DMS53 treated with DMSO at 0.1 percent for 48 hours (cell line): Measurements from ENCODE around the gene TRPV3.
A peak's percentile ranks its signal among the peaks of the same experiment; 100 is the strongest.
"Not testable (repeated sequence)": the region's sequence is repeated elsewhere in the genome, so short reads cannot be mapped to it uniquely, and the experiment has no call there.

ENCODE experiments used
- DNase-seq: peaks from one replicate; lab custom pipeline; 2025; ENCODE audit not compliant: unreplicated experiment; lab: John Stamatoyannopoulos, UW

Gene TRPV3

GRCh38 chr17:3557768-3558583, at the start of gene TRPV3:
TSS of gene TRPV3 (minus strand) at chr17:3557812. CDS start at chr17:3554850, 2,962 bp downstream.
- DNase-seq = peak; percentile 60

- DNase-seq = no peak
Observed at GRCh38 chr17:3603870-3604259, 46.3 kb upstream of the TRPV3 start.

DNA sequence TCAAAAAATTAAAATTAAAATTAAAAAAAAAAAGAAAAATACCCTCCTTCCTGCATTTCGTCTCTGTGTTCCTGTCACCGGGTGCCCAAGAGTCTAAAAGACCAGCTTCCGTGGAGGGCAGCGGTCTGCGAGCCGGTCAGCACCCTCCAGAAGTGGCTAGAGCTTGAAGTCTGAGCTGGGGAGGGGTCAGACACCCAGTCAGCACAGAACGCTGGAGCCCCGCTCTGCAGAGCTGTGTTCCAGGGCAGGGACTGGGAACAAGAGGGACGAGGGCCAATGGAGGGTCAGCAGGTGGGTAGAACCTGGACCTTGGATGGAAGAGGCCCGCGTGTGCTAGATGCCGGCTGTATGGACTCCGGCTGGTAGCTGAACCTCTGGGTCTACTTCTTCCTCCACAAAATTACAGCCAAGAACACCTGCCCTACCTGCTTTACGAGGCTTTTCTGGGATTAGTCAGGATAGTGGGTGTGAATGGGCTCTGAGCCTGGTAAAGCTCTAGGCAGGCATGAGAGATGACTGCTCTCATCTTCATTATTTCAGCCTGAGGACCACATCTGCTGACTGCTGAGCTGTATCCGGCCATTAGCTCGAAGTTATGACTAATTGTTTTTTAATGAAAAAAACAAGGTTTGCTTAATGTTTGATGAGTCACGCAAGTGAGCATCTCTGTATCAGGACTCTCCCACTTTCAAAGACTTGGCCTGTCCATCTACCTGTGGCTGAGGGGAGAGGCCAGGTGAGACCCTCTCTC, 45.7 kb upstream of the TRPV3 start:
- DNase-seq = no peak

DNA sequence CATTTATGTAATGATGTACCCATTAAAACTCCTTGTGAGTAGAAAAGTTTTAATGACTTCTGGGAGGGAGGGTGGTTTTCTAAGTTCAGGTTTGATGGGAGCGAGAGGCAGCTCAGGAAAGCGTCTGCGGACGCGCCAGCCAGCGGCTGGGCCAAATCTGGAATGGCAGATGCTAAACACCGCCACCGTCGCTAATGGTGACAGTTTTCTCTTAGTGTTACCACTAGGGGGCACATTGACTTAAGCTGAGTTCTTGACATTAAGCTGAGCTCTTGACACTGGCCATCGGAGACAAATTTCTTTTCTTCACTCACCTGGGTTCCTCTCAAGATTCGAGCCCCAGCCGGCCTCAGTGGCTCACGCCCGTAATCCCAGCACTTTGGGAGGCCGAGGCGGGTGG, 44.9 kb upstream of the TRPV3 start:
- DNase-seq = no peak

DNA sequence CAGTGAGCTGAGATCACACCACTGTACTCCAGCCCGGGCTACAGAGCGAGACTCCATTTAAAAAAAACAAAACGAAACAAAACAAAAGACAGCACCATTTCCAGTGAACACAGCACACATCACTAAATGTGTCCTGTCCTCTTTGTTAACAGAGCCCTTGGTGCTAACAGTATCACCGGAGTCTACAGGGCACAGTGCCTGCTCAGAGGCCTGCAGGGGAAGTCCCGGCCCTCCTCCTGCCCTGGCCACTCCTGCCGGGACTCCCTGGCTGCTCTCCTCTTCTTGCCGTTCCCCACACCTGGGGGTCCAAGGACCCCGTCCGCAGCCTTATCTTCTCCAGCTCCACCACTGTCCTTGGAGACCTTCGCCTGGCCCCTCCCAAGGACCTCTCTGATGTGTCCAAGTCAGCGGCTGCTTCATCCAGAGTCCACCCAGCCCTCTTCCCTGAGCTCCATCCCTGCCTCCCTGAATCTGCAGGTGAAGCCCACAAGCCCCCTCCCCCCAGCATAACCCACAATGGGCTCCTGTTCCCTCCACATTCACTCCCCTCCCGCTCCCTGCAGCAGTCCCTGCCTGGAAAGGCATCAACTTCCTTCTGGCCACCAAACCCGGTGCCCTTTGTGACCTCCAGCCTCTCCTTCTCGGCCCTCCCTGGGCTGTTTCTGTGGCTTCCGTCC, 43.1 kb upstream of the TRPV3 start:
- DNase-seq = no peak

- DNase-seq = no peak
Observed at GRCh38 chr17:3598078-3598477, 40.5 kb upstream of the TRPV3 start.

- no peak for DNase-seq
Observed at GRCh38 chr17:3596804-3597464, 39.3 kb upstream of the TRPV3 start.

DNA sequence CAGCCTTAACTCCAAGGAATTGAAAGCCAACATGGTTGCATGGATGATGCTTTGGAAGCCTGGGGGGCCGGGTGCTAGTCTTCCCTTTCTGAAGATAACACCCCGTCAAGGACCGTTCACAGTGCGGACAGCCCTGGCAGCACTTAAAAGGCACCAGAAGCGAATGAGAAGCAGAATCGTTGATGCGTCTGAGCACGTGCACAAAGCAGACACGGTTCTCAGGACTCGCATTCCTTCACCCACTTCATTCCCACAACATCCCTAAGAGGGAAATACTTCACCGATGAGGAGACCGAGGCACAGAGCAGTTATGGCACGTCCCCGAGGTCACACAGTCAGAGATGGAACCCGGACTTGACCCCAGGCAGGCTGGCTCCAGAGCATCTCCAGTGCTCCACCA, 37.4 kb upstream of the TRPV3 start:
- no peak for DNase-seq

DNA sequence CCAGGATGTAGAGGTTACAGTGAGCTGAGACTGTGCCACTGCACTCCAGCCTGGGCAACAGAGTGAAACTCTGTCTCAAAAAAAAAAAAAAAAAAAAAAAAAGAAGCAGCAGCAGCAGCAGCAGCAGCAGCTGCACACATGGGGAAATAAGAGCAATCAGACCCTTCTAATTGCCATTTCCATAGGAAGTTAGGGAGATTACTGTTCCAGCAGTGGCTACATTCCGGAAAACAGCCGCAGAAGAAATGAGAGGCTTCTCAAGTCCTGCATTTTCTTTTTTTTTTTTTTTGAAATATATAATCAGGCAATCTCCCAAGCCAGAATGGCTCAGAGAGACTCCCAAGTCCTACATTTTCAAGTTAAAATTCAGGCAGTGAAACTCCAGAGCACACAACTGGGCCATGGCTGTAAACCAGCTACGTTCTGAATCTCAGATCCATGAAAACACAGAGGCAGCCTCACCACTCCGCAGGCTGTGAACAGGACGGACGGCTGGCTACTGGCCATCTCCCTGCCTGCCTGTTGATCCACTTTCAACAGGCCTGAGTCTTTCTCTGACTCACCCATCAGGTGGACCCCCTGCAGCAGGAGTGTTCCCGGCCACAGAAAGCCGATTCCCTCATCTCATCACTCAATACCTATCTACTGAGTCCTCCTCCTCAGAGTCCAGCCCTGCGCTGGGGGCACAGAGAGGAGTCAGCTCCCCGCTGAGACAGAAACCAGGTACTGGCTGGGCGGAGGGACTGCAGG, 36.6 kb upstream of the TRPV3 start:
- DNase-seq = no peak

DNA sequence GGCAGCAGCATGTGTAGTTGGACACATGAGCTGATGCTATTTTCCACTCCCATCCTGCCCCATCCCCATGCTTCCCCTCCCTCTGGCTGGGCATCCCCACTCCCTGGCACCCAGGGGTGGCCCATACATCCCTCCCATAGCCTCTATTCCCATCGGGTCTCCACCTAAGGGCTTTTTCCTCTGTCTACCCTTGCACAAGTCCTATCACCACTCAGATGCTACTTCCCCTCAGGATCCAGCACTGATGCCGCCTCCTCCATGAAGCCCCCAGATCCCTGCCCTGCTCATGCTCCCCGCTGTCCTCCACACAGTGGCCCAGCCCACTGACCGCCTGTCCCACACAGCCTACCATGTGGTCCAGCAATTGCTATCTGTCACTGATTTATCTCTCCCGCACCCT, 35.8 kb upstream of the TRPV3 start:
- no peak for DNase-seq

DNA sequence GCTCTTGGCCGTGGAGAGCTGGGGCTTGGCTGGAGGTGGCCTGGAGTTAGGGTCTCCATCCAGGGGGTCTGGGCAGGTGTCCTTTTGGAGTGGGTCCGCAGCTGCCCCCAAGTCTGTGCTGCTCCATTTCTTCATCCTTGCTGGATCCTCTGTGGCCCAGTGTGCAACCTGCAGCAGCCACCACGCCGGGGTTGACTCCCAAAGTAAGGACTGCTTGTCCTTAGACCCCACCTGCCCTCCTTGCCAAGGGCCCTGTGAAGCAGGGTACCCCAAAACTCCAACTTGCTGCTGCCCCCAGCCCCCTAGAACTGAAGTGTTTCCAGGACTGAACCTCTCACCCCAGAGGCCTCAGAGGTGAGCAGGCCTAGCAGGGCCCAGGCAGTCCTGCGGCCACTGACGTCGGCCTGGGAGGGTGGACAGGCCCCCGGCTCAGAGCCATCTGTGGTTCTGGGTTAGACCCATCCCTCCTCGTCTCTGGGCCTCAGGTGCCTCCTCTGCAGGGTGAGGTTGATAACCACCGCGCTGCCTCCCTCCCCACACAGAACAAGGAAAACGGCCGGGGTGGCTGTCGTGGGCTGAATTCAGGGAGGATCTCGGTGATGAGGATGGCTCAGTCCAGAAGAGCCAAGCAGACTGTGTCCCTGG, 34.7 kb upstream of the TRPV3 start:
- no peak for DNase-seq

GRCh38 chr17:3590768-3591167, 33.2 kb upstream of the TRPV3 start:
- DNase-seq = no peak

- no peak for DNase-seq
Observed at GRCh38 chr17:3590231-3590630, 32.6 kb upstream of the TRPV3 start.

GRCh38 chr17:3589784-3590183, 32.2 kb upstream of the TRPV3 start:
- DNase-seq = no peak

GRCh38 chr17:3585826-3586225, 28.2 kb upstream of the TRPV3 start:
- DNase-seq = no peak

DNA sequence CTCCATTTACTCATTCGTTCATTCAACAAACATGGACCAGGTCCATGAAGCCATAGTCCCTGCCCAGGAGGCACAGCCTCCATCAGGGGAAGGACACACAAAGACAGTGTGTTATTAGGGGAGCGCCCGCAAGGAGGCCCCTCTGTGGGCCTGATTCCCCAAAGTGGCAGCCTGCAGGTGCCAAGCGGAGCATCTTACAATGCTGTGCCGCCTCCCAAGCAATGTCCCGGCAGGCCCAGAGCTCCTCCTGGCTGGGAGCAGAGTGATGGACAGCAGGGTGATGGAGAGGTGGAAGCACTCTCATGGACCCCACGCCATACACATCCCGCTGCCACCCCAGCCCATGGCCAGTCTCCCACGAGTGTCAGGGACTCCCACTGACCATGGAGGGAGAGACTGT, 25.8 kb upstream of the TRPV3 start:
- DNase-seq = no peak

DNA sequence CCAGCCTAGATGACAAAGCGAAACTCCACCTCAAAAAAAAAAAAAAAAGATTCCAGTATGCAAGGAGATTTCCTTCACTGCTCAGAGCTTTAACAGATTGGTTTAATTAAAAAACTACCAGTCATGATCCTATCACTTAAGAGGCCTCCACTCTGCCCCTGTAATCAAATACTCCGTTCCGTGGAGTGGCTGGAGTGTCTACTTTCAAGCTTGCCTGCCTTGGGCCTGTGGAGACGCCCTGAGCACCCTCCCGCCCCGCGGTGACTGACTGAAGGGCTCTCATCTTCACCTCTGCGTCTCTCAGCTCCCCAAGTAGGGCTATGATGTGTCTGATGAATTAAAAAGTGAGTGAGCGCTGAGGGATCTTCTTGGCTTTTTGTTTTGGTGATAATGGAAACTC, 25.3 kb upstream of the TRPV3 start:
- DNase-seq = no peak

GRCh38 chr17:3578667-3579066, 21.1 kb upstream of the TRPV3 start:
- DNase-seq = not testable (repeated sequence)

DNA sequence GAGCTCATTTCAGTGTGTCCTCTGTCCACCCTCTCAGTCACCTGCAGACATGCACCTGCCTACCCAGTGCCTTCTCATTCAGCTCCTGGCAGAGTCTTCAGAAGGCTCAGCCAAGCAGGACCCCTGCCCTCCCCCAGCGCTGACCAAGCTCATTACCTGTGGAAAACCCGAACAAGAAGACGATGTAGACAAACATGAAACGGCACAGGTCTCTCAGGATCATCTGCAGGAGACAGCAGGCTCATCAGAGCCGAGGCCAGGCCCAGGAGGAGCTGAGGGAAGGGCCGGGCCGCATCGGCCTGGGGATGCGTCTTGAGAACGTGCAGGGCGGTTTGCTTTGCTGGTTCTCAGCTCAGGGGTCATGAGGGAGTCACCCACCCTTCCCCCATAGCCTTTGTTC, 19.4 kb upstream of the TRPV3 start:
- no peak for DNase-seq

GRCh38 chr17:3575511-3575910, 17.9 kb upstream of the TRPV3 start:
- DNase-seq = no peak
